ES-I3 (cell line): Measurements from ENCODE around the gene CD47.

Experiments used
- H3K36me3 ChIP-seq: 2 replicates; pipeline ENCODE4 v1.6.1; 2013; ENCODE audit warnings: mild to moderate bottlenecking, low read length, control low read depth, moderate library complexity; ENCODE audit not compliant: insufficient read depth
- H3K4me1 ChIP-seq: 2 replicates; pipeline ENCODE4 v1.6.1; 2013; ENCODE audit warnings: mild to moderate bottlenecking, control low read depth, low read length; ENCODE audit not compliant: insufficient read depth
- H3K9ac ChIP-seq: 2 replicates; pipeline ENCODE4 v1.6.1; 2013; ENCODE audit warnings: low read depth, mild to moderate bottlenecking, low read length, moderate library complexity
- H3K9me3 ChIP-seq: 2 replicates; pipeline ENCODE4 v1.6.1; 2013; ENCODE audit warnings: mild to moderate bottlenecking, low read length, moderate library complexity; ENCODE audit not compliant: control insufficient read depth, insufficient read depth

CD47 gene

GRCh38 chr3:108064293-108064887 lies 26.4 kb downstream of the CD47 start:
- no peak overlapping the region for H3K9ac ChIP-seq
- H3K4me1 ChIP-seq = peaks cover 5% of the 10 kb centered on the region; the same call in 1 of the 2 replicates
- H3K36me3 ChIP-seq = no peaks in the 10 kb centered on the region
- no peaks in the 10 kb centered on the region for H3K9me3 ChIP-seq

- Histone ChIP-seq H3K9ac (no peak overlapping the region), H3K4me1 (peaks cover 5% of the 10 kb centered on the region; the same call in 1 of the 2 replicates), H3K9me3 (no peaks in the 10 kb centered on the region), H3K36me3 (no peaks in the 10 kb centered on the region)
These were observed 28.8 kb downstream of the CD47 start for GRCh38 chr3:108062051-108062450.

GRCh38 chr3:108060331-108060730 lies 30.5 kb downstream of the CD47 start:
- Histone ChIP-seq H3K9ac (no peak overlapping the region), H3K36me3 (no peaks in the 10 kb centered on the region), H3K4me1 (peaks cover 5% of the 10 kb centered on the region; the same call in 1 of the 2 replicates), H3K9me3 (no peaks in the 10 kb centered on the region)

DNA sequence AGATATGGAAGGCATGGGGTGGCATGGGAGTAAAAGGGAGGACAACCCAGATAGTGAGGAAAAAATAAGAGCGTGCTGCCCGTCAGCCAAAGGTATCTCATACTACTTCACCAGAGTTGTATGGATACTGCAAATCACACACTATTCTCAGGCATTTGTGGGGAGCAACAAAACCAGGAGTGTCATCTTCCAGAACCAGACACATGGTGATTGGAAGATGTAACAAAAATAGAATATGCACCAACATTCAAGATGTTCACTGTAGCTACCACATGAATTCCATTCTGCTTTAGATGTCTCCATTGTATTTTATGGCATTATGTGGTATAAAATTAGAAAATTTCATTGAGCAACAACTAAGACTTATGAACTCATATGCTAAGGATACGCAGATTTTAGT lies 34.9 kb downstream of the CD47 start:
- H3K4me1 ChIP-seq = peaks cover 5% of the 10 kb centered on the region; the same call in 1 of the 2 replicates
- H3K36me3 ChIP-seq = no peaks in the 10 kb centered on the region
- H3K9me3 ChIP-seq = no peaks in the 10 kb centered on the region
- H3K9ac ChIP-seq = no peak overlapping the region

DNA sequence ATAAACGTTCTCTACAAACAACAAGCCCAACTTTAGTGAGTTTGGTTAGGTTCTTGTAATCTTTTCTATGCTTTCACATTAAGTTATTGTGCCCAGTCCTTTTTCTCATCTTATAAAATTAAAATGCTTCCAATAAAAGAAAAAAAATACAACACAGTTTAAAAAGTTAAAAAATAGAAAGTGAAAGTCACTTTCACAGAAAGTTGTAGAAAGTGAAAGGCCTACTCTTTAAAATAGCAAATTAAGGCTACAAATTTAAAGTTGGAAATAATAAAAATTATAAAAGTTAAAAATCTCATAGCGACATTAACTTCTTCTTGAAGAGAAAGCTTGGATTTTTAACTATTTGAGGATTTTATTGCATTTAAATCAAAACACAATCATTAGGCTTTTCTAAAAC lies 35.9 kb downstream of the CD47 start:
- Histone ChIP-seq H3K9me3 (no peaks in the 10 kb centered on the region), H3K4me1 (no peaks in the 10 kb centered on the region; the same call in 1 of the 2 replicates), H3K9ac (no peak overlapping the region), H3K36me3 (no peaks in the 10 kb centered on the region)

- H3K9me3 ChIP-seq = no peaks in the 10 kb centered on the region
- H3K9ac ChIP-seq = no peak overlapping the region
- no peaks in the 10 kb centered on the region for H3K36me3 ChIP-seq
- H3K4me1 ChIP-seq = no peaks in the 10 kb centered on the region
These were observed 37.3 kb downstream of the CD47 start for GRCh38 chr3:108053483-108053882.

DNA sequence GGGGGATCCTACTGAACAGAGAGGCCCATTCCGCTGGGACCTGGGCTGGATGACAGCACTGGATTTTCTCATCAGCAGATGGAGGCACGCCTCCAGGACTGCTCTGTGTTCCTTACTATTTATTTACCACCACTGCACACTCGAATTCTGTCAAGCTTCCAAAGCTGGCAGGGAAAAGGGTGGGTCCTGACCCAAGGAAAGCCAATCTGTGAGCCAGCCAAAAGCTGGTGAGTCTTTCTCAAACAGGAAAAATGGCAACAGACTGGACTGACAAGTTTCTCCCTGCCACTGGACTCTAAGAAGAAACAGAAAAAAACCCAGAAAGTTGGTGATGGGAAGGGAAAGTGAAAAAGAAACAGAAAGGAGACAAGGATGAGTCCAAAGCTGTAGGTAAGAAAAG lies 37.8 kb downstream of the CD47 start:
- no peaks in the 10 kb centered on the region for H3K36me3 ChIP-seq

GRCh38 chr3:108051005-108051404 lies 39.8 kb downstream of the CD47 start:
- Histone ChIP-seq H3K36me3 (no peaks in the 10 kb centered on the region), H3K9ac (no peak overlapping the region), H3K4me1 (no peaks in the 10 kb centered on the region), H3K9me3 (no peaks in the 10 kb centered on the region)

More for the DNA sequence above, 37.8 kb downstream of the CD47 start:
- H3K9me3 ChIP-seq = no peaks in the 10 kb centered on the region
- H3K4me1 ChIP-seq = no peaks in the 10 kb centered on the region
- H3K9ac ChIP-seq = no peak overlapping the region

- H3K9me3 ChIP-seq = no peaks in the 10 kb centered on the region
- no peak overlapping the region for H3K9ac ChIP-seq
- H3K4me1 ChIP-seq = no peaks in the 10 kb centered on the region
- no peaks in the 10 kb centered on the region for H3K36me3 ChIP-seq
These were observed 42.8 kb downstream of the CD47 start for GRCh38 chr3:108047987-108048386.

DNA sequence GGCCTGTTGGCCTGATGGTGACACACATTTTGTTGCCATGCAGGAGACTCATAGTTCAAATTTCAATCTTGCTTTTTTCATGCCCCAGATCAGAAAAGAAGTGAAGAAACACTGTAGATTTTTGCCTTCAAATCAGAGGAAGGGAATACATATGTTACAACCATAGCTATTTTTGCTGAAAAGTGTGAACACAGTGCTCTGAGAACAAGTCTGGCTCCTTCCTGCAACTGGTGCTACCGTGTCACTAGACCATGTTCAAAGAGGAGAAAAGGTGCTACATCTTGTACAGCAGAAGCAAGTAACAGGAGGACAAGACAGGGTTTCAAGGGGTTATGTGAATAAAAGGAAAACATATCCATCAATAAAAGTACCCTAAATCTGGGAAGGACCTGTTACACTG lies 44.6 kb downstream of the CD47 start:
- H3K4me1 ChIP-seq = no peaks in the 10 kb centered on the region
- no peaks in the 10 kb centered on the region for H3K36me3 ChIP-seq
- no peaks in the 10 kb centered on the region for H3K9me3 ChIP-seq
- H3K9ac ChIP-seq = no peak overlapping the region

GRCh38 chr3:108044699-108045098 lies 46.1 kb downstream of the CD47 start:
- no peak overlapping the region for H3K9ac ChIP-seq
- no peaks in the 10 kb centered on the region for H3K9me3 ChIP-seq
- no peaks in the 10 kb centered on the region for H3K4me1 ChIP-seq
- H3K36me3 ChIP-seq = no peaks in the 10 kb centered on the region

GRCh38 chr3:108042300-108042699 lies 48.5 kb downstream of the CD47 start:
- Histone ChIP-seq H3K9me3 (no peaks in the 10 kb centered on the region), H3K9ac (no peak overlapping the region), H3K36me3 (no peaks in the 10 kb centered on the region), H3K4me1 (no peaks in the 10 kb centered on the region)

DNA sequence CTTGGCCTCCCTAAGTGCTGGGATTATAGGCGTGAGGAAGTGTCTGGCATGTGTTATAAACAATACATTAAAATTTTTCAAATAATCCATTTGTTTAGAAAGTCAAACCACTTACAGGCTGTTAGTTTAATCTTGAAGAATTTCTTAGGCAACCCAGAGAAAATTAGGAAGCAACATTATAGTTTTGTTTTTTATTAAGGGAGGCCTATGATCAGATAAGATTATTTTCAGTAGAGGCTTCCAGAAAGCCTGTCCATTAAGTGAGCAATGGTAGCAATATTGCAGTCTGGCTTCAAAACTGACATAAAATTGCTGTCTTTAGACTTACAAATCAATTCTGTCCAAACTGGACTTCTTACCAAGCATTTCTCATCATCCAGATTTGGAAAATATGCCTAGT lies 49.6 kb downstream of the CD47 start:
- Histone ChIP-seq H3K9me3 (no peaks in the 10 kb centered on the region), H3K9ac (no peak overlapping the region), H3K36me3 (no peaks in the 10 kb centered on the region), H3K4me1 (no peaks in the 10 kb centered on the region)

DNA sequence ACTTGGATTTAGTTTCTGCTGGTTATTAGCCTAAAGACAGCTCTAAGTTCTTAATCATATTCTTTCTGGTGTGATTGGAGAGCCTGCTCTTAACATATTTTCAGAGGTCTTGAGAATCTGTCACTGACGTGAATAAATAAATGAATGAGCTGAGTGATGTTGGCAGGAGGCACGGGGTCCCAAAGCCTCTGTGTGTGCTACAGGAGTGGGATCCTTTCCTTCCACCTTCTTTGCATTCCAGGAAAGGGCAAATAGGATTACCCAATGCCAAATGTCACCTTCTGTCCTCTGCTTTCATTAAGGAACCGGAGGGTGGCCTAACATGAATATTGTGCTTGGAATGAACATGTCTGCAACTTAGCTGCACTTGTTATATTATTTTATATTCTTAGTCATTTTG lies 53.1 kb downstream of the CD47 start:
- H3K4me1 ChIP-seq = no peaks in the 10 kb centered on the region
- H3K36me3 ChIP-seq = no peaks in the 10 kb centered on the region
- no peak overlapping the region for H3K9ac ChIP-seq
- H3K9me3 ChIP-seq = no peaks in the 10 kb centered on the region

DNA sequence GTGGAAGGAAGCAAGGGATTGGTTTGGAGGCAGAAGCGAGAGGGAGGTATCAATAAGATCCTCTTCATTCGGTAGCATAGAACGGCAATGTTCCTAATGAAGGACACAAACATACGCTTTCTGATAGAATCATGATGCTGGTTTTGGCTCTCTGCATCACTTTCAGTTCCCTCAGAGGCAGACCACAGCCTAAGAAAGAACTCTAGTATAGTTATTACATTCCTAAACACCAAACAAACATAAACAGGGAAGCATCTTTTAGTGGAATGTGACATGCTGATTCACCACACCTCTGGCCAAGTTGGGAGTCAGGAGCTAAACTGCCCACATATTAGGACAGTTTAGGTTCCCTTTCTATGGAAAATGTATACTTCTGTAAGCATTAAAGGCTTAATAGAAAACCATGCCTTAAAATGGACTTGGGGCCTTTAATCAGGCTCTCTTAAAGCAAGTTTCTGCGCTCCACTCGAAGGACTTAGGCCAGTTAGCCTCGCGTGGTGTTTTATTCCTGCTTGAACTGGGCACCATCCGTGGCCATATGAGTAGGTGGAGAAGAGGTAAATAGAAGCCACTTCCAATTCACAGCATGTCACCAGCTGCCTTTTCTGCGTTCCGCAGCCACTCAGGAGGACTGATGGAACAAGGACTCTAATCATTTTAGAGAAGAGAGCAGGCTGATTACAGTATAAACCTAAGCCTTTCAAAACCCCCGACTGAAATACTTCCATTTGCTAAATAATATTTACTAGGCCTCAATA lies 53.7 kb downstream of the CD47 start:
- H3K4me1 ChIP-seq = no peaks in the 10 kb centered on the region
- H3K9me3 ChIP-seq = no peaks in the 10 kb centered on the region
- no peak overlapping the region for H3K9ac ChIP-seq
- H3K36me3 ChIP-seq = no peaks in the 10 kb centered on the region
